WI38 (cell line): Measurements from ENCODE around the gene LILRB2.
"Not testable (repeated sequence)": the region's sequence is repeated elsewhere in the genome, so short reads cannot be mapped to it uniquely, and the experiment has no call there.

Experiments
- H3K4me3 ChIP-seq: 2 replicates; pipeline ENCODE4 v1.5.1; 2011; ENCODE audit warnings: low read depth, mild to moderate bottlenecking, control low read depth, low read length
- TF ChIP-seq, protein P1 (sequence below): IDR thresholded peaks from 2 replicates; pipeline ENCODE4 v1.5.1; 2012; ENCODE audit warnings: low read depth, mild to moderate bottlenecking, control low read depth, low read length

The LILRB2 gene

GRCh38 chr19:54302257-54302656, 21.3 kb upstream of the LILRB2 start:
- H3K4me3 ChIP-seq = no peak overlapping the region
- TF ChIP-seq, protein P1, sequence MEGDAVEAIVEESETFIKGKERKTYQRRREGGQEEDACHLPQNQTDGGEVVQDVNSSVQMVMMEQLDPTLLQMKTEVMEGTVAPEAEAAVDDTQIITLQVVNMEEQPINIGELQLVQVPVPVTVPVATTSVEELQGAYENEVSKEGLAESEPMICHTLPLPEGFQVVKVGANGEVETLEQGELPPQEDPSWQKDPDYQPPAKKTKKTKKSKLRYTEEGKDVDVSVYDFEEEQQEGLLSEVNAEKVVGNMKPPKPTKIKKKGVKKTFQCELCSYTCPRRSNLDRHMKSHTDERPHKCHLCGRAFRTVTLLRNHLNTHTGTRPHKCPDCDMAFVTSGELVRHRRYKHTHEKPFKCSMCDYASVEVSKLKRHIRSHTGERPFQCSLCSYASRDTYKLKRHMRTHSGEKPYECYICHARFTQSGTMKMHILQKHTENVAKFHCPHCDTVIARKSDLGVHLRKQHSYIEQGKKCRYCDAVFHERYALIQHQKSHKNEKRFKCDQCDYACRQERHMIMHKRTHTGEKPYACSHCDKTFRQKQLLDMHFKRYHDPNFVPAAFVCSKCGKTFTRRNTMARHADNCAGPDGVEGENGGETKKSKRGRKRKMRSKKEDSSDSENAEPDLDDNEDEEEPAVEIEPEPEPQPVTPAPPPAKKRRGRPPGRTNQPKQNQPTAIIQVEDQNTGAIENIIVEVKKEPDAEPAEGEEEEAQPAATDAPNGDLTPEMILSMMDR = no peak

- H3K4me3 ChIP-seq = no peak overlapping the region
- TF ChIP-seq, protein P1 = no peak
Measured at GRCh38 chr19:54299515-54299914, 18.6 kb upstream of the LILRB2 start.

DNA sequence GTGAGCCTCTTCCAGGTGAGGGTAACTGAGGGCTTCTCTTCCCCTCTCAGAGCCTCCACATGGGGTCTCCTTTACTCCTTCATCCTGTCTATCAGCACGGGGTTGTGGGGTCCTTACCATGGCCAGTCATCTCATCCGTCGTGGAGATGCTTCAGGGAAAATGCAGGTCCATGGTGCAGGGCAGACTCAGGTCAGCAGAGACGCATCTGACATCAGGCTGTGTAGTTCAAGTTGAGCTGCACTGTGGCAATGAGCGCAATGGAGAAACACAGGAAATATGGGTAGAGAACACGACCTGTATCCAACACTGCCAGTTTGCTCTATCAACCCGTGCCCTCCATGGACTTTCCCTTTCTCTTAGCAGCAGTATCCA, 18.2 kb upstream of the LILRB2 start:
- TF ChIP-seq, protein P1 = no peak
- no peak overlapping the region for H3K4me3 ChIP-seq

- no peak overlapping the region for H3K4me3 ChIP-seq
Measured at GRCh38 chr19:54298357-54299125, 17.6 kb upstream of the LILRB2 start.

DNA sequence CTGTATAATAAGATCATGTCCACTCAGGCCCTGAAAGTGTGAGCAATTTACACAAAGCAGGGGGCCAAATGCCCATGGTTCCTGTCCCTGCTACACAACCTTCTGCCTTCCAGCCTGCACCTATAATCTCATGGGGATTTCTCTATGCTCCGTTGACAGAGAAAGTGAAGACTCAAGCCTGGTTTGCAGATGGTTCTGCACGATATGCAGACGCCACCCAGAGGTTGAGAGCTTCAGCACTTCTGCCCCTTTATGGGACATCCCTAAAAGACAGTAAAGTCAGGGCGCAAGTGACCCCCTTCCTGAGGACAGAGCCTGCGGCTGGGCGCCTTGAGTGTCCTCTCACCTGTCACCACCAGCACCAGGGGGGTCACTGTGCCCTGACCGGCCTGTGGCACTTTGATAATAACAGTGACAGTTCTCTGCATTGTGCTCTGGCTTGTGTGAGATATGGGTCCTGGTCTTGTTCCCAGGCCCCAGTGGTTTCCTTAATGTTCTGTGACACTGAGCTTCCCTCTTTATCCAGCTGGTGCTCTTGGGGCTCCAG, 16.9 kb upstream of the LILRB2 start:
- TF ChIP-seq, protein P1 = no peak
- H3K4me3 ChIP-seq = no peak overlapping the region

More at GRCh38 chr19:54298357-54299125, 17.6 kb upstream of the LILRB2 start:
- TF ChIP-seq, protein P1 = no peak

GRCh38 chr19:54294539-54294938, 13.6 kb upstream of the LILRB2 start:
- H3K4me3 ChIP-seq = no peak overlapping the region
- TF ChIP-seq, protein P1 = no peak

DNA sequence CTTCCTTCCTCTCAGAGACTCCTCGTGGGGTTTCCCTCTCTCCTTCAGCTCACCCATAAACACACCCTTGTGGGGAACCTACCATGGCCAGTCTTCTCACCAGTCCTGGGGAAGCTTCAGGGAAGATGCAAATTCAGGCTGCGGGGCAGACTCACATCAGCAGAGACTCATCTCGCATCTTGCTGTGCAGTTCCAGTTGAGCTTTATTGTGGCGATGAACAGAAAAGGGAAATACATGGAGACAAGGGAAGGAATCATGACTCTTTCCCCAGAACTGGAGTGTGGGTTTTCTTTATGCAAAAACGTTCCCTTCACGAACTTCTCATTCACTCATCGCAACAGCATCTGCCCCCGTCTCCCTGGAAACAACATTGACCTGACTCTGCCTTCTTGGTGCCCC, 8.2 kb upstream of the LILRB2 start:
- not testable (repeated sequence) for H3K4me3 ChIP-seq

DNA sequence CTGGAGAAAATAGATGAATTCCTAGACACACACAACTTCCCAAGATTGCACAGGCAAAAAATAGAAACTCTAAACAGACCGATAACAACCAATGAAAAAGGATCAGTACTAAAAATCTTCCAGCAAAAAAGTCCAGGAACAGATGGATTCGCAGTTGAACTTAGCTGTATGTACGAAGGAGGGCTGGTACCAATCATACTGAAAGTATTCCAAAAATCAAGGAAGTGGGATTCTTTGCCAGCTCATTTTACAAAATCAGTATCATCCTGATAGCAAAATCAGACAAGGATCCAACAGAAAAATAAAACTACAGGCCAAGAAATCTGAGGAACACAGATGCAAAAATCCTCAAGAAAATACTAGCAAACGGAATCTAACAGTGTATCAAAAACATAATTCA, 6.5 kb upstream of the LILRB2 start:
- no peak overlapping the region for H3K4me3 ChIP-seq
- TF ChIP-seq, protein P1 = no peak

- H3K4me3 ChIP-seq = not testable (repeated sequence)
Measured at GRCh38 chr19:54286283-54286682, 5.4 kb upstream of the LILRB2 start.

GRCh38 chr19:54285427-54286056, 4.6 kb upstream of the LILRB2 start:
- not testable (repeated sequence) for H3K4me3 ChIP-seq
